GM11168 (cell line): Measurements from ENCODE around the gene UBE2QL1.
"Not testable (repeated sequence)": the region's sequence is repeated elsewhere in the genome, so short reads cannot be mapped to it uniquely, and the experiment has no call there.

Experiments
- in situ Hi-C: fragments of 300-500 bp; cut with MboI; formaldehyde crosslinking; loops from one replicate; pipeline ENCODE4 v1.12.0; 2022; ENCODE audit warnings: low sequenced_read_pairs; ENCODE audit not compliant: unreplicated experiment

Gene UBE2QL1

DNA sequence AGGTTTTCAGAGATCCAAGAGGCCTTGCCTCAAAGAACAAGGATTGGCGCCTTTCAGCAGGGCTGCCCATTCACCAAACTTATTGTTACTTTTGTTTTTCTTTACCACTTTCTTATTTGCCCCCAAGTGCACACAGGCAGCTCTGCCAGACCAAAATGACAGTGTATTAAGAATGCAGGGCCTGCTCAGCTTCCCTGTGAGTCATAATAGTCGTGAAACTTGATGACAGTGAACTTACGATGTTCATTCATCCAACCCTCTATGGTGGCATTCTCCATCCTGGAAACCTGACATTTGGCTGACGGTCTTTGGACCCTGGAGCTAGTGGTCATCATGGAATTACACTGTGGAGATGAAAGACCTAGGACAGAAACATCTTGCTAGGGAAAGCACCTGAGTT lies 44.3 kb downstream of the UBE2QL1 start:
- in situ Hi-C loops, result no loop called here

DNA sequence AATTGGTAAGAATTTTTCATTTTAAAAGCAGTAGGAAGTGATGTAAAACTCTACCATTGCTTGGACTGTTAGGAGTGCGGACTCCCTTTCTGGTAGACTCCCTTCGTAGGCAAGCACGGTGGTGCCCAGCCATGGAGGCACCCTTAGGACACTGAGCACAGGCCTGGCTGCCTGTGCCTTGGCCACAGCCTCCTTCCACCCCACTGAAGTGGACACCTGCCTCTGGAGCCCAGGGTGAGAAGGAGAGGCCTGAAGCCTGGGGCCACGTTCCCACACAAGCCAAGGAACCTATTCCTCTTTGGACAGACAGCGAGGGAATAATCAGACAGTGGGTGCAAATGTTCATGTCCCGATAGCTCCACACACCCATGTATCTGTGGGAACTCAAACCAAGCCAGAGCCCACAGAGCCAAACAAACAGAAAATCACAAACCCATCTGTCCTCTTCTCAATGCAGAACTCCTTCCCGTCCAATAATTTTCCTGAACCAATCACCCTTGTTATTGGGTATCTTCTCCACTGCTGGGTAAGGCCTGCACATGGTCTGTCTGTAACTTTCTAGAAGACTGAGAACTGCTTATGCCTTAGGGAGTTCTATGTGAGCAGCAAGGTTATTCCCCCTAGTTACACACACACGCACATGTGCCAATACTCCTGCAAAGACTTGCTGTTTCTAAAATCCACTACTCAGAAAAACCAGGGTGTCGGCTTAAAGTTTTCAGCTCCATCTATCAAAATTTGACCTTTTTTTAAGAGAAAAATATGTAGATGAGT lies 45.2 kb downstream of the UBE2QL1 start:
- in situ Hi-C loops, result no loop called here

DNA sequence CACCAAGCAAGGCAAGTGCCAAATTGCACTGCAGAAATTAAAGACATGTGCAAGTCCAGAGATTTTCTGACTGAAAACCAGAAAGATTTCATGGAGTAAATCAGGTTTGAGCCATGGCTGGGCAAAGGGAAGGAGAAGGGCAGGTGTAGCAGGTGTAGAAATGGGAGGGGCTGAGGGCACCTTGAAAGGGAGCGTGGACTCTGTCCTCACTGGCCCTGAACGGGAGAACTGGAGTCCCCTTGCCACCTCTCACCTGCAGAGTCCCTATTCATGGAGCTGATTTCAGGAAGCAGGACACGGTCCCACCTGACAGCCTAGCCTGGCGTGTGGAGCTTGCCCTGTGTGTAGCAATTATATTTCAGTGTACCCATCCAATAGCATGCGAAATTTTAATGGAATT lies 46.3 kb downstream of the UBE2QL1 start:
- in situ Hi-C loops, result no loop called here

DNA sequence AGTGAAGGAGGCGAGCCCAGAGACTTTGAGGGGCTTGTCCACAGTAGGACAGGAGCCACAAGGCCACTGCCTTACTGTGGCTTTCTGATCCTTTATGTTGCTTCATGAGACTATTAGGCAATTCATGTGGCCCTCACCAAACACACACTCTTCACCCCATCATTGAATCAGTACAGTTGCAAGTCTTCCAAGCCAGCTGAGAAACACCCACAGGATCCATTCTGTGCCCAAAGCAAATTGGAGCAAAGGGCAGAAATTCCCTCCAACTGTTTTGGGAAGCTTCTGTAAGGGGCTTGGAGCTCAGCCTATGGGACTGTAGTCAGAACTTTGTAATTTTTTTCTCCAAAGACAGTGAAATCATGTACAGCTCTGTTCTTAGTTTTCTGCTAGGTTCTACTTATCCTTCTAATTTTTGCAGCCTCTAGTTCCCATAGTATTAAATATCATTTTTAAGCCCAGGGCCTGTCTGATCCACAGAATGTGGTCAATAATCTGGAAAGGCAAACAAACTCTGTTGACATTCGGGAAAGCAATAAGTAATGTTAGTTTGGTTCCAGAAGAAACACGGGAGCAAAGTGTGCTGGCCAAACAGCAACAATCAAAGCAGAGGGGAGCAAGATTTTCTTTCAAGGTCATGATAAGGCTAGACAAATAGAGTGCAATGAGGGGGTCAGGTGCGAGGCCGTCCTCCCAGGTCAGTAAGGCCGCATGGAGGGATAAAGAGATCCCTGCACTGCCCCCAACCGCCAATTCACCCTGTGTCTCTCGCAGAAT lies 47.0 kb downstream of the UBE2QL1 start:
- in situ Hi-C loops, result no loop called here

DNA sequence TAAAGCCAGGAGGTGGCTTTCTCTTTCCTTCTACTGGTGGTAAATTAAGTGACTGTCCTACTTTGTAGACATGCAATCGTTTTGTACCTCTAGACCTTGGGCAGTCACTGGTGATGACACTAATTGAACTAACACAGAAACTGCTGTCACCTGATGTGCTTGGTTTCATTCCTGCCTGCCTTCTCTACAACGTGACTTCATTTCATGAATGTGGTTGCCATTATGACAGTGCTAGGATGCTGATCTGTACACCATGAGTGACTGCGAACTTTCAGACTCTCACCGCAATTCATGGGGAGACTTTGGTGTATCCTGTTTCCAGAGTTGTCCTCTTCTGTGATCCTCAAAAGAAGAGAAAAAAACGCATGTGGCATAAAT lies 47.5 kb downstream of the UBE2QL1 start:
- in situ Hi-C loops, result no loop called here

DNA sequence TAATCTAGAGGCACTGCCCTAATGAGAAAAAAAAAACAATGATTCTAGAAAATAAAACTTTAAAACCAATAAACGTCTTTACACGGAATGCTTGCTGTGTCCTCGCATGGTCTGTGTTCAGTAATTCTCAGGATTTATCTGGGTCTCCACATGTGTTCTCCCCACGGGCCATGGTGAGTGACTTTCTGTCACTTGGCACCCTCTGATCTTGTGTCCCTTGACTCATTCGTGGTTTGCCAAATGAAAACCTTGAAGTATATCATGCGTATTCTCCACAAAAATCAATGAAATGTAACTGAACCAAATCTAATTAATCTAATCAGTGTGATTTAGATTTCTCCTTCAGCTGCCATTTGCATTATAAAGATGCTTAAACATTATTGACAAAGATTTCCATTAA lies 48.0 kb downstream of the UBE2QL1 start:
- in situ Hi-C loops, result no loop called here

DNA sequence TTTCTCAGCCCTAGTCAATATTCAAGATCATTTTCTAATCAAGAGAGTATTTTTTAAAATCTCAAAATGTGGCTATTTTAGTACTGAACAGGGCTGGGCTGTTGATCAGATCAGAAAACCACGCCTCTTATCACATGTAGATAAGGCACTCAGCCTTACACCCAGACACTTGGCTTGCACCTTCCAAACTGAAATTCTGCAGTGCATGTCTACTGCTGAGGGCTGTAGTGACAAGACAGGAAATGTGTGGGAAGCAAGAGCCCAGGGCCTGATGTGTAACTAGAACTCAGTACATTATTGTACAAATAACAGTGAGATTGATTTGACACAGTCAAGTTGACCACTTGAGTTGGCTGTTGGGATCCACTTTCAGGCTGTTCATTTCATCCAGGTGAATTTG lies 48.6 kb downstream of the UBE2QL1 start:
- in situ Hi-C loops, result no loop called here

DNA sequence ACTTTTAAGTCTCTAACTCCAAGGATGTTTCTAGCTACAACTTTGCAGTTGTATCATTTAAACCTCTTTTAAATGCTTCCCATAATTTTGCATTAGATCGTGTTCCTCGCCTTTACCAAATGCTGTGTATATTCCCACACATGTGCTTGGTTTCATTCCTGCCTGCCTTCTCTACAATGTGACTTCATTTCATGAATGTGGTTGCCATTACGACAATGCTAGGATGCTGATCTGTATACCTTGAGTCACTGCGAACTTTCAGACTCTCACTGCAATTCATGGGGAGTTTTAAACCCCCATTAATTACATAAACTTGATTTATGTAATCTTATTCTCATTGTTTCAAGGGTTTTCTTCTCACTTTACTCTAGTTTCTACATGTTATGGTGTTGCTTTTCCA lies 50.3 kb downstream of the UBE2QL1 start:
- in situ Hi-C loops, result no loop called here

DNA sequence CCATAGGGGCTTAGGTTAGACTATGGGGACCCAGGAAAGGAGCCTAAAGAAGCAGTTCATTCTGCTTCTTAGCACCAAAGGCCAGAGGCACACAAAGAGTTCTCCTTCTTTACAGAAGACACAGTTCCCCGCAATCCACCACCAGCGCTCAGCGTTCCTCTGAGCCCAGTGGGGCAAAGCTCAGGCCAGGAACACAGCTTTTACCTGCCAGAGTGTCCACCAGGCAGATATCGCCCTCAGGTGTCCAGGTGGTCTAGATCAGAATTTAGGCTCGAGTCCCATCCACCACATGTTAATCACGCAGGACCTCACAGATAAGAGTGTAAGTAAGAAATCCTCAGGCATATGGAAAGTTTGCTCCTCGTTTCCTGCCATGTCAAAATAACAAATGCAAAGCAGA lies 53.0 kb downstream of the UBE2QL1 start:
- in situ Hi-C loops, result no loop called here

DNA sequence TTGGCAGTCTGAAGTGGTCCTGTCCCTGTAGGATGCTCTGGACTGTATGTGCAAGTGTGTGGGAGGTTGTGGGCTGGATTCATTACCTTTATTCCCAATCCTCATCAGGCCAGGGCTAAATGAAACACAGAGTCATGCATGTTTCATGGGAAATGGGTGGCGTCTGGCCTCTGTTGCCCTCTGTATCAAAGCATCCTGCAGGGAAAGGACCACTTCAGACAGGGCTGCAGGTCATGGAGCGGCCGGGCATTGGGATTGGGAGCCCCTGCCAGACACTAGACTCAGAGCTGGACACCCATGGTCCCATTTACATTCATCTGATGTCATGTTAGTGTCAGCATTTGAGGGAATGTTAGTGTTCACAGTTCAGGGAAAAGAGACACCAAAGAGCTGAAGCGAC lies 53.8 kb downstream of the UBE2QL1 start:
- in situ Hi-C loops, result no loop called here

DNA sequence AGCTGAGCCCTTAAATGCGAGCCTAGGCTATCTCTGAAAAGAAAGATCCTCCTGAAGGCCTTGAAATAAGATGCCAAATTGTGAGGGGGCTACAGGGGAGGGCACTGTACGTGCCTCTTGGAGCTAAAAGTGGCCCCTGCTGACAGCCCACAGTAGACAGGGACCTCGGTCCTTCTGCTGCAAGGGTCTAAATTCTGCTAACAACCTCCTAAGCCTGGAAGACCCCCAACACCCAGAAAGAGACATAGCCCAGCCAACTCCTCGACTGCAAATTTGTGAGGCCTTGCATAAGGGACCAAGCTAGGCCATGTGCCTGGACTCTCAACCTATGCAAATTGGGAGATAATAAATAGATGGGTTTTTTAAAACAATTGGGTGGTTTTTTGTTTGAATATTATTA lies 54.7 kb downstream of the UBE2QL1 start:
- in situ Hi-C loops, result no loop called here

DNA sequence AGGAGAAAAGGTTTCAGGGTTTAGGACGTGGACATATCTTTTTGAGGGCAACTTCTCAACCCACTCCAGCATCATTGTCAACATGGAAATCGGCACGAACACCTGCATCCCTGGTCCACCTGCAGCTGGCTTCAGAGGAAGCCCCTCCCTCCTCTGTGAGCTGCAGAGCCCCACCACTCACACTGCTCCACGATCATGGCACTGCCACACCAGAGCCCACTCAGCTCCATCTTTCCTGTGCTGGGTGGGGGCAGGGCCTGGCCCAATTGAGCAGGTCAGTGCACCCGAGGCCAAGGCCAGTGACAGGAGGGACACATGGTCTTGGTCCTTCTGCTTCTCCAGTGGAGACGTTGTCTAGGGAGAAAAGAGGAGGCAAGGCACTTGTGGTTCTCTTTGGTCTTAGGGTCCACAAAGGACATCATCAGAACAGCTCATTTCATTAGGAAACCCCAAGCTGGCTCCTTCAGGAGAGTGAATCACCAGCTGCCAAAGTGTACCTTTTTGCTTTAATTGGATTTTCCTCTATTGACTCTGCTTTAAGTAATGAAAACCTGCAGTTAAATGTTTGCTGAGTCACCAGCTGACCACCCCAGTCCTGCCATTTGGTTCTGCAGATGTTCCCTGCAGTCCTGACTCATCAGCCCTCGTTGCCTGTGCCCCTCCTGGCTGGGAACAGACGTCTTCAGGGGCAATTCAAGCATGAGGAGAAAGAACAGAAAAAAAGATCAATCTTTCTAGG lies 56.2 kb downstream of the UBE2QL1 start:
- in situ Hi-C loops, result no loop called here

DNA sequence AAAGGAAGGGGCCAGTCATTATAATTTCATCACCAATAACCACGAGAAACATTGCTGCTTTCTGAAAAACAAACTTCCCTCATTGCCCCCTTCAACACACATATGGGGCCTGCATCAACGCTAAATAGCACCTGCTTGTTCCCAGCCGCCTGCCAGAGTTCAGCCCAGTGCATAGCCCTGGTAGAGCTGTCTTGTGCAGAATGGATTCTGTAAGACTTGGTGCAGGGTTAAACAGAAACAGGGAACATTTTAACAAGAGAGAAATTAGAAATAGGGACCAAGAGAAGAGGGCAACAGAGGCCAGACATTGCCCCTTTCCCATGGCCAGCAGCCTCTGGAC lies 56.7 kb downstream of the UBE2QL1 start:
- in situ Hi-C loops, result no loop called here

DNA sequence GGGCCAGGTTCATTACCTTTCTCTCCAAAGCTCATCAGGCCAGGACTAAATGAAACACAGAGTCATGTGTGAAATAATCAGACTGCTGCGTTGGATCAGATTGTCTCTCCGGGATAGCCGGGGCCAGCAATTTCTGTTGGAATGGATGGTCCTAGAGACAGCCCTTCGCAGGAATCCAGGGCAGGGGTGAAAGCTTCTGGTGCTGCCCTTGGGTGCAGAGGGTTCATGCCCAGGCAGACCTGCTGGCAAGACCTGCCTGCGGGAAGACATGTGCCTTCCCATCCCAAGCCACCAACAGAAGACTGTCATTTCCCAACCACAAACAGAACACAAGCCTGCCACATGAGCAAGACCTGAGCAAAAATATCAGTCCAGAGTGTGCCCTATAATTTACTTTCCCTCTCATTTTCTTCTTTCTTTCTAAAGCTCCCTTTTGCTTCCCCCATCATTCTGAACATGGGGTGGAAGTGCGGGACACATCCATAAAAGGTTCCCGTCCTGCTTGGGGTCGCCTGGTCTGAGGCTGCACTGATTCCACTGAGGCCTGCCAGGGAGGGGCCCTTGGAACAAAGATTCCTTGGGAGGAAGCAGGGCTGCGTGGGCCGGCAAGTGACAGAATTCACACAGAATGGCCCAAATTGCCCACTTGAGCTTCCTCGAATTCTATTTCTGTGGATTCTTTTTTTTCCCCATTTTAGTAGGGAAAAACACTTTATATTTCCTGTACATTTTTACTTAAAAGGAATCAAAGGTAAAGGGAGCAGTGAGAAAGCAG lies 57.3 kb downstream of the UBE2QL1 start:
- in situ Hi-C loops, result no loop called here

DNA sequence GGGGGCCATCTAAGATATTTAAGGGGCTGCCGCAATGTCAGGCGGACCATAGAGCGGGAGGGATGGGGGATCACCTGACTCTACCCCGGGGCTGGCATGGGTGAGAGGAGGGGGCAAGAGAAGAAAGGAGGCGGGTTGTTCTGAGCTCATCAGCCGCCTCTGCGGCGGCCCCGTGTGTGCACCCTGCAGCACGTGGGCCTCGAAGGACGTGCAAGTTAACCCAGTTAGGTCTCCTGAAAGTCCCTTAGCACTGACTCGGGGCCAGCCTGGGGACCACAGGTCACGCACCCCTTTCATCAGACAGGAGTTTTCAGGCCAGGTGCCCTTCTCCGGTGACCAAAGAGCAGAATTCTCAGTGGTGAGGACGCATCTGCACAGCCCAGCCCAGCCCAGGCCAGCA lies 58.0 kb downstream of the UBE2QL1 start:
- in situ Hi-C loops, result no loop called here

DNA sequence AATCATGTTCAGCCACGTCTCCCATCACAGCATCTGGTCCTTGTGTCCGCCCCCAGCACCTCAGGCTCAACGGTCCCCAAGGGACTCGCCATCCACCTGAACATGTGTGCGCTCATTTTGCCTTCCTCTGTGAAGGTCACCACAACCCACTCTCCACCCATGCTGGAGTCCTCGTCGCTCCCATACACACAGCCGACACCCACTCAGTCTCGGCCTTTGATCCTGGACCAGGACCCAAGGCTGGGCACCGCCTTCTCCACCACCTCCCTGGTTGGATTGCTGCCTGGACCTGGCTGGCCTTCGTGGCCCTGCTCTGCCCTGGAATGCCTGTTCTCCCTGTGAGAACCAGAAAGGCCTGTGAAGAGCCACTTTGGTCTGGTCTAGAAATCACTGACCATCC lies 60.3 kb downstream of the UBE2QL1 start:
- in situ Hi-C loops, result no loop called here

DNA sequence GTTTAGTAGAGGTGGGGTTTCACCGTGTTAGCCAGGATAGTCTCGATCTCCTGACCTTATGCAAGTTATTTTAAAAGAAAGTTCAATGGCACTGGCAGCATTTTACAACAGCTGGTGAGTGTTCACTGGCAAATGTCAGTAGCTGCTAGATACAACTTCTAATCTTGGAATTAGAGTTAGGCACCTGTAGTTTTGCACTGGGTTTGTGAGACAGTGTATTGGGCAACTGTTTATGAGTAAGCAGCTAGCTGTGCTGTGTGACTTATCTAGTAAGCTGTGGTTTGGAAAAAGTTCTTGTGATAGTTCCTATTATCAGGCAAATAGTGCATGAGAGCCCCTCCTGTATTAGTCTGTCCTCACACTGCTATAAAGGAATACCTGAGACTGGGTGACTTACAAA lies 61.5 kb downstream of the UBE2QL1 start:
- in situ Hi-C loops, result no loop called here

DNA sequence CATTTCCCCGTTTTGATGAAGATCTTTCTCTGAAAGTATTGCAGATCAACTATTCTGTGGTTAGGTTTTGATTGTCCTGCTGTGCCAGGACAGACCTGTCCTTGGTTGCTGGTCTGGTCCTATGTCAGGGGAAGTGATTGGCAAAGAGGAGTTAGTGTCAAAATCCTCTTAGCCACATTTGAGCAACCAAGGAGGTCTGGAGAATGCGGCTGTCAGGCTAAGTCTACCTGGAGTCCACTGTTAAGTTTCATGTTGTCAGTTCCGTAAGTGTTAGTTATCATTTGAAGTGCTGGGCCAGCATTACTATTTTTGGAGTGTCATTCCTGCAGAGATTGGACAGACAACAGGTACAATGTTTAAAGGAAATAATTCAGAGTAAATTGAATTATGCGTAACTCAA lies 62.3 kb downstream of the UBE2QL1 start:
- in situ Hi-C loops, result no loop called here

DNA sequence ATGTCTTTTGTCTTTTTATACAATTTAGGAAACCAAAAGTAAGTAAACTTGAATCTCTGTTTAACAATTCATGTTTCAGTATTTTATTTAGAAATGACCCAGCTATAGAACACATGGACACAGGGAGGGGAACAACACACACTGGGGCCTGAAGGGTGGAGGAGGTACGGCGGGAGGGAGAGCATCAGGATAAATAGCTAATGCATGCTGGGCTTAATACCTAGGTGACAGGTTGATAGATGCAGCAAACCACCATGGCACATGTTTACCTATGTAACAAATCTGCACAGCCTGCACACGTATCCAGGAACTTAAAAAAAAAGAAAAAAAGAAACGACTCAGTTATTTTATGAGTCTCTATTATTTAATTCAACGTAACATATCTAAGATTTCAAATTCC lies 67.2 kb downstream of the UBE2QL1 start:
- in situ Hi-C loops, result not testable (repeated sequence)

DNA sequence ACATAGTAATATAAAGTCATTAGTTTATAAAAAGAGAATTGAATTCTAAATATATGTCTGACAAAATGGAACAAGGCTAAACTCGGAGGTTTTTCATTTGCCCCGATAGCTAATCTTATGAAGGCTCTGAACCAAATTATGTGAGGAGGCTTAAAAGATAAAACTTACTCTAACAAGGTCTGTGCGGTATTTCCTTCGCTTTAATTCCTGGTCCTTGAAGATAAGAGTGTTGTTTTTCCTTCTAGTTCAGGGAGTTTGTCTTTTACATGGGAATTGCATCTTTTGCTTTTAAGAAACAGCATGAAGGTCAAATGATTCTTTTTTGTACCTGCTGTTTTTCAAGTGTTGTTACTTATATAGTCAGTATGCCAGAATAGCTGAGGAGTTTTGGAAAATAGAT lies 68.2 kb downstream of the UBE2QL1 start:
- in situ Hi-C loops, result no loop called here

DNA sequence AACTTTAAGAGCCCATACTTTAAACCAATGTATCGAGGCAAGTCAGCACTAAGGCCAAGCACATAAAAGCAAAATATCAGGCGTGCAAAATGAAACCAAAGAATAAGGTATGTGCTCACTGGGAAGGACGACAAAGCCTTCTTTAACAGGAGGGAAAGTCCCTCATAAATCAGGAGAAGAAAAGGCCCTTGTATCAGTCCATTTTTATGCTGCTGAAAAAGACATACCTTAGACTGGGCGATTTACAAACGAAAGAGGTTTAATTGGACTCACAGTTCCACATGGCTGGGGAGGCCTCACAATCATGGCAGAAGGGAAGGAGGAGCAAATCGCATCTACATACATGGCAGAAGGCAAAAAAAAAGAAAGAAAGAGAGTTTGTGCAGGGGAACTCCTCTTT lies 68.9 kb downstream of the UBE2QL1 start:
- in situ Hi-C loops, result no loop called here
